MM.1S (cell line): ENCODE data around the gene SLC6A19.

ENCODE experiments used
- DNase-seq: peaks from one replicate; pipeline ENCODE4 v3.0.0-alpha.2; 2015
- H2AFZ ChIP-seq: fragments of 300-600 bp; sonication (generic); 2 replicates; pipeline ENCODE4 v1.6.0; 2016; ENCODE audit warnings: antibody characterized with exemption, low read length
- H3F3A ChIP-seq: fragments of 300-600 bp; sonication (generic); 2 replicates; pipeline ENCODE4 v1.6.1; 2016; ENCODE audit warnings: mild to moderate bottlenecking, antibody characterized with exemption, low read length, moderate library complexity, mixed read lengths; ENCODE audit not compliant: insufficient read depth
- H3K27ac ChIP-seq: fragments of 300-600 bp; sonication (generic); 2 replicates; pipeline ENCODE4 v1.5.1; 2016; ENCODE audit warnings: mild to moderate bottlenecking, low read length
- H3K27me3 ChIP-seq: fragments of 300-600 bp; sonication (generic); replicated peaks from 2 replicates; pipeline ENCODE4 v1.6.0; 2016; ENCODE audit warnings: low read length; ENCODE audit not compliant: insufficient read depth
- H3K36me3 ChIP-seq: fragments of 300-600 bp; sonication (generic); replicated peaks from 2 replicates; pipeline ENCODE4 v1.6.1; 2016; ENCODE audit warnings: mild to moderate bottlenecking, low read length, mixed read lengths; ENCODE audit not compliant: insufficient read depth
- H3K4me1 ChIP-seq: fragments of 300-600 bp; sonication (generic); 2 replicates; pipeline ENCODE4 v1.6.1; 2016; ENCODE audit warnings: low read length, mixed read lengths
- H3K4me2 ChIP-seq: fragments of 300-600 bp; sonication (generic); 2 replicates; pipeline ENCODE4 v1.6.0; 2016; ENCODE audit warnings: low read depth, low read length
- H3K4me3 ChIP-seq: fragments of 300-600 bp; sonication (generic); 2 replicates; pipeline ENCODE4 v1.5.1; 2016; ENCODE audit warnings: low read length, mixed read lengths
- H3K79me2 ChIP-seq: fragments of 300-600 bp; sonication (generic); 2 replicates; pipeline ENCODE4 v1.6.1; 2016; ENCODE audit warnings: mixed run types, low read length, mixed read lengths
- H3K9ac ChIP-seq: fragments of 300-600 bp; sonication (generic); 2 replicates; pipeline ENCODE4 v1.6.1; 2016; ENCODE audit warnings: low read length, mixed read lengths
- H3K9me2 ChIP-seq: fragments of 300-600 bp; sonication (generic); replicated peaks from 2 replicates; pipeline ENCODE4 v1.6.1; 2016; ENCODE audit warnings: mild to moderate bottlenecking, low read length, mixed read lengths; ENCODE audit not compliant: insufficient read depth
- H3K9me3 ChIP-seq: fragments of 300-600 bp; sonication (generic); replicated peaks from 2 replicates; pipeline ENCODE4 v1.6.1; 2016; ENCODE audit warnings: mild to moderate bottlenecking, low read length, mixed read lengths; ENCODE audit not compliant: insufficient read depth
- H4K20me1 ChIP-seq: fragments of 300-600 bp; sonication (generic); 2 replicates; pipeline ENCODE4 v1.6.1; 2016; ENCODE audit warnings: mild to moderate bottlenecking, low read length, moderate library complexity, mixed read lengths; ENCODE audit not compliant: insufficient read depth
- EZH2 ChIP-seq: fragments of 300-600 bp; sonication (generic); optimal IDR thresholded peaks from 2 replicates; pipeline ENCODE3; 2017; ENCODE audit warnings: low read depth, mild to moderate bottlenecking, antibody characterized with exemption, low read length, mixed read lengths
- EZH2phosphoT487 ChIP-seq: fragments of 300-600 bp; sonication (generic); IDR thresholded peaks from 2 replicates; pipeline ENCODE4 v1.6.1; 2018; ENCODE audit warnings: antibody characterized with exemption, low read length
- TF ChIP-seq, protein P1 (sequence below): fragments of 300-600 bp; sonication (generic); IDR thresholded peaks from 2 replicates; pipeline ENCODE4 v1.5.1; 2016; ENCODE audit warnings: antibody characterized with exemption, low read length, mixed read lengths

Gene SLC6A19

DNA sequence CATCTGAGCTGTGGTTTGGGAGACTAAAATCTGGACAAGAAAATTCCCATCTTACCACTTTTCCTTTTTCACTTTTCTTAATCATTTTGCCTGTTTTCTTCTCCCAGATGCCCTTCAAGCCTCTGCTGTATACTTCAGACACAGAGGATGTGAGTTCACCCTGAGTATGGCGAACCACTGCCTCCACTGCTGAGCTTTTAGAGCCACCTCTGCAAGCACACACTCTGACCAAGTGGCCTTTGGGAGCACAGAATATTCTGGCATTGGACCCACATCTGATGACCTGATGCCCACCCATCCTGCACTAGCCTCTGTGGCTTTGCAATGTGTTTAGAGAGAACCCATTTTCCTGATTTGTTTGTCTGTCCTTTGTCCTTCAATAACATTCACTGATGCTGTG, 61.0 kb downstream of the SLC6A19 start:
- H4K20me1 ChIP-seq: no peaks in the 10 kb centered on the region
- H3K27me3 ChIP-seq: no peaks in the 10 kb centered on the region
- H2AFZ ChIP-seq: no peak overlapping the region
- no peak for DNase-seq
- H3K4me2 ChIP-seq: no peak overlapping the region
- no peaks in the 10 kb centered on the region for H3K9me3 ChIP-seq
- no peaks in the 10 kb centered on the region for H3F3A ChIP-seq
- no peak overlapping the region for H3K27ac ChIP-seq
- H3K4me1 ChIP-seq: no peaks in the 10 kb centered on the region
- no peak for TF ChIP-seq EZH2phosphoT487
- TF ChIP-seq, protein P1, sequence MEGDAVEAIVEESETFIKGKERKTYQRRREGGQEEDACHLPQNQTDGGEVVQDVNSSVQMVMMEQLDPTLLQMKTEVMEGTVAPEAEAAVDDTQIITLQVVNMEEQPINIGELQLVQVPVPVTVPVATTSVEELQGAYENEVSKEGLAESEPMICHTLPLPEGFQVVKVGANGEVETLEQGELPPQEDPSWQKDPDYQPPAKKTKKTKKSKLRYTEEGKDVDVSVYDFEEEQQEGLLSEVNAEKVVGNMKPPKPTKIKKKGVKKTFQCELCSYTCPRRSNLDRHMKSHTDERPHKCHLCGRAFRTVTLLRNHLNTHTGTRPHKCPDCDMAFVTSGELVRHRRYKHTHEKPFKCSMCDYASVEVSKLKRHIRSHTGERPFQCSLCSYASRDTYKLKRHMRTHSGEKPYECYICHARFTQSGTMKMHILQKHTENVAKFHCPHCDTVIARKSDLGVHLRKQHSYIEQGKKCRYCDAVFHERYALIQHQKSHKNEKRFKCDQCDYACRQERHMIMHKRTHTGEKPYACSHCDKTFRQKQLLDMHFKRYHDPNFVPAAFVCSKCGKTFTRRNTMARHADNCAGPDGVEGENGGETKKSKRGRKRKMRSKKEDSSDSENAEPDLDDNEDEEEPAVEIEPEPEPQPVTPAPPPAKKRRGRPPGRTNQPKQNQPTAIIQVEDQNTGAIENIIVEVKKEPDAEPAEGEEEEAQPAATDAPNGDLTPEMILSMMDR: no peak
- TF ChIP-seq EZH2: no peak
- no peaks in the 10 kb centered on the region for H3K36me3 ChIP-seq
- H3K4me3 ChIP-seq: no peak overlapping the region
- H3K79me2 ChIP-seq: no peaks in the 10 kb centered on the region
- no peaks in the 10 kb centered on the region for H3K9me2 ChIP-seq
- no peak overlapping the region for H3K9ac ChIP-seq

DNA sequence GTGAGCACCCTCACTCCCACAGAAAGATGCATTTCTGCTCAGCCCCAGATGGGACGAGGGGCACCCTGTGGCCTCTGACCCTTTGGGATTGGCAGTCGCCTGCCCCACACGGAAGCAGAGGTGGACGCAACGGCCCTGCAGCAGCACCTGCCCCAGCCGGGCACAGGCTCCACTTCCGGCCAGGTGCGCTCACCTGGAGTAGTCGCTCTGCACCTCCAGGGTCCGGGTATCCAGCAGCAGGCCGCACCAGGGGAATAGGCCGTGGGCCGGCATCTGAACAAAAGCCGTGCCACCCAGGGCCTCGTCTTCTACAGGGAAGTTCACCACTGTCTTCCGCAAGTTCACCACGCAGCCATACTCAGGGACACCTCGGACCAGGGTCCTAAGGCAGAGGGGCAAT, 62.8 kb downstream of the SLC6A19 start:
- H4K20me1 ChIP-seq: no peaks in the 10 kb centered on the region
- H3K36me3 ChIP-seq: no peaks in the 10 kb centered on the region
- H3K4me2 ChIP-seq: no peak overlapping the region
- 0 out of 2 replicates have a peak, but pooled peaks cover 4% of the 10 kb centered on the region for H3F3A ChIP-seq
- no peaks in the 10 kb centered on the region for H3K79me2 ChIP-seq
- no peaks in the 10 kb centered on the region for H3K27me3 ChIP-seq
- TF ChIP-seq EZH2phosphoT487 (no peak), EZH2 (no peak)
- TF ChIP-seq, protein P1: no peak
- no peak overlapping the region for H3K4me3 ChIP-seq
- H3K9me2 ChIP-seq: no peaks in the 10 kb centered on the region
- peaks cover 8% of the 10 kb centered on the region for H3K4me1 ChIP-seq
- DNase-seq: no peak
- no peak overlapping the region for H3K27ac ChIP-seq
- no peak overlapping the region for H2AFZ ChIP-seq
- H3K9me3 ChIP-seq: no peaks in the 10 kb centered on the region
- H3K9ac ChIP-seq: no peak overlapping the region

DNA sequence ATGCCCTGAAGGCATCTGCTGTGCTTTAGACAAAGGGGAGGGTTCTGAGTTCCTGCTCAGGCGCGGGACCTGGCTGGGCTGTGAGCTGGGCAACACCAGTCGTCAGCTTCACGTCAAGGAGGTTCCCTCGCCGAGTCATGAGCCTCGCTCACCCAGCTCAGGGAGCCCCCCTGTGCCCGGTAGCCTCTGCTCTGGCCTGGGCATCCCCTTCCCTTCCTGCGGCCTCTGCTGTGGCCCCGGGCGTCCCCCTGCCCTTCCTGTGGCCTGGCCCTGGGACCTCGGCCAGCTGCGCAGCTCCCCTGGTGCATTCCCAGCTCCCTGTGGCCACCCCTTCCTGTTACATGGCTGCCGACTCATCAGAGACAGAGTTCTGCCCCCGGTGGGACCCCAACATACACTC, 63.6 kb downstream of the SLC6A19 start:
- Histone ChIP-seq H3K79me2 (no peaks in the 10 kb centered on the region), H3K27me3 (no peaks in the 10 kb centered on the region), H3K36me3 (no peaks in the 10 kb centered on the region), H3K4me2 (no peak overlapping the region), H3K9ac (no peak overlapping the region), H3K27ac (no peak overlapping the region), H3K4me3 (no peak overlapping the region), H3K9me3 (no peaks in the 10 kb centered on the region), H3F3A (0 out of 2 replicates have a peak, but pooled peaks cover 4% of the 10 kb centered on the region), H3K9me2 (no peaks in the 10 kb centered on the region), H4K20me1 (no peaks in the 10 kb centered on the region), H3K4me1 (peaks cover 8% of the 10 kb centered on the region), H2AFZ (no peak overlapping the region)
- DNase-seq: no peak
- TF ChIP-seq, protein P1: no peak
- TF ChIP-seq EZH2phosphoT487 (no peak), EZH2 (no peak)
